Hepatocyte (in vitro differentiated cells): Measurements from ENCODE around the gene PRR19.

ENCODE experiments used
- EZH2 ChIP-seq: fragments of 200-600 bp; sonication (generic); IDR thresholded peaks from 2 replicates; pipeline ENCODE4 v1.6.1; 2016; ENCODE audit warnings: antibody characterized with exemption, mild to moderate bottlenecking, borderline replicate concordance
- EZH2phosphoT487 ChIP-seq: fragments of 200-600 bp; sonication (generic); IDR thresholded peaks from one replicate; pipeline ENCODE4 v1.6.1; 2018; ENCODE audit warnings: antibody characterized with exemption, mild to moderate bottlenecking, low read depth, moderate library complexity; ENCODE audit not compliant: unreplicated experiment, severe bottlenecking
- TF ChIP-seq, protein P1 (sequence below): fragments of 200-600 bp; sonication (generic); IDR thresholded peaks from 2 replicates; pipeline ENCODE4 v1.5.1; 2016; ENCODE audit warnings: antibody characterized with exemption, mild to moderate bottlenecking; ENCODE audit not compliant: poor library complexity

GRCh38 chr19:42288881-42289555 lies 12.9 kb upstream of the PRR19 start:
- TF ChIP-seq, protein P1, sequence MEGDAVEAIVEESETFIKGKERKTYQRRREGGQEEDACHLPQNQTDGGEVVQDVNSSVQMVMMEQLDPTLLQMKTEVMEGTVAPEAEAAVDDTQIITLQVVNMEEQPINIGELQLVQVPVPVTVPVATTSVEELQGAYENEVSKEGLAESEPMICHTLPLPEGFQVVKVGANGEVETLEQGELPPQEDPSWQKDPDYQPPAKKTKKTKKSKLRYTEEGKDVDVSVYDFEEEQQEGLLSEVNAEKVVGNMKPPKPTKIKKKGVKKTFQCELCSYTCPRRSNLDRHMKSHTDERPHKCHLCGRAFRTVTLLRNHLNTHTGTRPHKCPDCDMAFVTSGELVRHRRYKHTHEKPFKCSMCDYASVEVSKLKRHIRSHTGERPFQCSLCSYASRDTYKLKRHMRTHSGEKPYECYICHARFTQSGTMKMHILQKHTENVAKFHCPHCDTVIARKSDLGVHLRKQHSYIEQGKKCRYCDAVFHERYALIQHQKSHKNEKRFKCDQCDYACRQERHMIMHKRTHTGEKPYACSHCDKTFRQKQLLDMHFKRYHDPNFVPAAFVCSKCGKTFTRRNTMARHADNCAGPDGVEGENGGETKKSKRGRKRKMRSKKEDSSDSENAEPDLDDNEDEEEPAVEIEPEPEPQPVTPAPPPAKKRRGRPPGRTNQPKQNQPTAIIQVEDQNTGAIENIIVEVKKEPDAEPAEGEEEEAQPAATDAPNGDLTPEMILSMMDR, result no peak
- no peak for TF ChIP-seq EZH2
- no peak for TF ChIP-seq EZH2phosphoT487
